Fibroblast of mammary gland (primary cell): ENCODE measurements around the gene NRG3.
A peak's percentile ranks its signal among the peaks of the same experiment; 100 is the strongest.

ENCODE experiments used
- DNase-seq: peaks from one replicate; pipeline ENCODE4 v3.0.0-alpha.2; 2010; ENCODE audit warnings: low read depth
- H3K4me3 ChIP-seq: 2 replicates; pipeline ENCODE4 v1.5.1; 2011; ENCODE audit warnings: low read depth, mild to moderate bottlenecking, low read length, moderate library complexity; ENCODE audit not compliant: control insufficient read depth
- TF ChIP-seq, protein P1 (sequence below): conservative IDR thresholded peaks from 2 replicates; pipeline ENCODE4 v1.5.1; 2011; ENCODE audit warnings: low read depth, low read length, inconsistent platforms; ENCODE audit not compliant: control insufficient read depth, insufficient read depth

NRG3 gene

DNA sequence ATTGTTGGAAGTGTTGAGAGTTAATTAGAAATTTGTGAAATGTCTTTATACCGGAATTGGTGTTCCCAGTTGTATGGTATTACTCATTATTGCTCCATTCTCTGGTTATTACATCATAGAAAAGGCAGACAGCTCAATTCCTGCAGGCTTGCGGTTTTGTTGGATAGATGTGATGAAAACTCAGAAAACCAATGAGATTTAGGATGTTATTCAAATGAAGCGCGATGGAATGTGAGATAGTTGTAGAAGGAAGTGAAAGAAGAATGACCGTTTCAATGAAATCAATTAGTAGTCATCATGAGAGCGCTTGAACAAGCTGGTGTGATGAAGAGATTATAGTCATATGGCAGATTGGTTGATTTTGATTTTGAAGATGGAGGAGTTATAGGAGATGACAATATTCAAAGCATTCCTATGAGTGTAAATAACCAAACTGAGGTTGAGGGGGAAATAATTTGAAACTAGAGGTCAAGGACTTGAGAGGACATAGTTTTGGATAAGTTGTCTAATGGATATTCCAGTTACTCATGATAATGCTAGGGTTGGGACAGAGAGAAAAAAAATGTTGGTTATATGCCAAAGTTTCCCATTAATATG is 991.5 kb downstream of the NRG3 start:
- H3K4me3 ChIP-seq = no peak overlapping the region
- peak; percentile 70 for DNase-seq
- TF ChIP-seq, protein P1, sequence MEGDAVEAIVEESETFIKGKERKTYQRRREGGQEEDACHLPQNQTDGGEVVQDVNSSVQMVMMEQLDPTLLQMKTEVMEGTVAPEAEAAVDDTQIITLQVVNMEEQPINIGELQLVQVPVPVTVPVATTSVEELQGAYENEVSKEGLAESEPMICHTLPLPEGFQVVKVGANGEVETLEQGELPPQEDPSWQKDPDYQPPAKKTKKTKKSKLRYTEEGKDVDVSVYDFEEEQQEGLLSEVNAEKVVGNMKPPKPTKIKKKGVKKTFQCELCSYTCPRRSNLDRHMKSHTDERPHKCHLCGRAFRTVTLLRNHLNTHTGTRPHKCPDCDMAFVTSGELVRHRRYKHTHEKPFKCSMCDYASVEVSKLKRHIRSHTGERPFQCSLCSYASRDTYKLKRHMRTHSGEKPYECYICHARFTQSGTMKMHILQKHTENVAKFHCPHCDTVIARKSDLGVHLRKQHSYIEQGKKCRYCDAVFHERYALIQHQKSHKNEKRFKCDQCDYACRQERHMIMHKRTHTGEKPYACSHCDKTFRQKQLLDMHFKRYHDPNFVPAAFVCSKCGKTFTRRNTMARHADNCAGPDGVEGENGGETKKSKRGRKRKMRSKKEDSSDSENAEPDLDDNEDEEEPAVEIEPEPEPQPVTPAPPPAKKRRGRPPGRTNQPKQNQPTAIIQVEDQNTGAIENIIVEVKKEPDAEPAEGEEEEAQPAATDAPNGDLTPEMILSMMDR = no peak

DNA sequence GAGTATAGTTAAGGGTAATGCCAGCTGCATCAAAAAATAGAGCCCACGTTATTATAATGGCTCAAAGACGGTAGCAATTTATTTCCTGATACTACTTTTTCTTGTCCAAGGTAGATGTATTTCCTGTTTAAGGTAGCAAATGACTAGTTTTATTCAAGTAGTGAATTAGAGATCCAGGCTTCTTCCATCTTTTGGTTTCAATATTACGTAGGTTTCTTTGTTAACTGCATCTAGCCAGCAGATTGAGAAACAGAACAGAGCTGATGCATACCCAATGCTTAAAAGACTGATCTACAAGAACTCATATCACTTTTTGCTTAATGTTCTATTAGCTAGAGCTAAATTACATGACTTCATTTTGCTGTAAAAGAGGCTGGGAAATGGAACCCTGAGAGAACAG is 992.1 kb downstream of the NRG3 start:
- TF ChIP-seq, protein P1 = no peak
- H3K4me3 ChIP-seq = no peak overlapping the region
- no peak for DNase-seq

DNA sequence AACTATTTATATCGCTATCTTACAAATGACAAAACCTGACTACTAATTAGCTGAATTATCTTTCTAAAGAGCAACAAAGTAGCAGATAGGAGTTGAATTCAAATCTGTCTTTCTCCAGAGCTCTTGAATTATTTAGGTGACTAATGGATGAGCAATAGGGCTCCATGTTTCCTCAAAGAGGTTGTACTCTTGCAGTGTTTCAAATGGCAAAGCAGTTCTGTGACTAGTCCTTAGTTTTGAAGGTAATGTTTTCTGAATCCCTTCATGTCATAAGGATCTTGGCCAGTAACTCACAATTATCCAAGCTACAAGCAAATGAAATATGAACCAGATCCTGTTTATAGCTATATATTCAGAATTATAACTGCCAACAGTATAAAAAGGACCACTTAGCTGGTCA is 999.7 kb downstream of the NRG3 start:
- no peak overlapping the region for H3K4me3 ChIP-seq
- TF ChIP-seq, protein P1 = no peak
- peak; percentile 38 for DNase-seq

DNA sequence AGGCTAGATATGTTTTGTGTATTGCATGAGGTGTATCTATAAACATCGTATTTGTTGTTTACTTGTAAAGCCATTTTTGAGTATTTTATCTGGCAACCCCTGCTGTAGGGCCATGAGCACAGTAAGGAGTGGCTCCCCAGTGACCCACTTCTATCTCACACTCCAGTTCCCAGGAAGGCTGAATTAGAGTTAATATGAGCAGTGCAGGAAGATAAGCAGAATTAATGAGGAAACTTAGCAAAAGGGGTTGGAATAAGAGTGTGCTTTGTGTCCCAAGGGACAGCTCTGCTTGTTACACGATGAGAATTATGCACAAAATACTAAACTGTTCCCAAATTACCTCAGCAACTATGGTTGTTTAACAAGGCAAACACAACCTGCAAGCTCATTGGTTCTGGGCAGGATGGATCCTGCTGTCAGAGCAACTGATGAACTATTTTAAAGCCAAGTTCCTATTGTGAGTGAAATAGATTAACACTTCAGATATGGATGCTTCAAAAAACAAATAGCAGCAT is 1005.8 kb downstream of the NRG3 start:
- DNase-seq = no peak
- TF ChIP-seq, protein P1 = no peak

DNA sequence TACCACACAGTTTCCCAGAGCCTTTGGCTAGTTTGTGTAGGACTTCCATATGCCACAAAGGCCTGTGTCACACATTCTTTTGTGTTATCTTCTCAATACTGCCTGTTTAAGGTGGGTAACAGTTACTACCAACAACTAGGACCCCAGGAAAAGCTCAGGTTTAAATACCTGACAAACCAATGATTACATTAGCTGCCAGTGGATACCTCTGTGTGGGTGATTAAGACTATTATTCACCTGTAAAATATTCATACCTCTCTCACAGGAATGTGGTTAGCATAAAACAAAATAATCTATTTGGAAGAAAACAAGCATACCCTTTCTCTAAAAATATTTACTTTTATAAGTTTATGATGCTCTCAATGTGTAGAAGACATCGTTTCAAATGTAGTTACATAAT is 1007.7 kb downstream of the NRG3 start:
- no peak for DNase-seq
- H3K4me3 ChIP-seq = no peak overlapping the region
- TF ChIP-seq, protein P1 = no peak

More for the DNA sequence above, 1005.8 kb downstream of the NRG3 start:
- H3K4me3 ChIP-seq = no peak overlapping the region

DNA sequence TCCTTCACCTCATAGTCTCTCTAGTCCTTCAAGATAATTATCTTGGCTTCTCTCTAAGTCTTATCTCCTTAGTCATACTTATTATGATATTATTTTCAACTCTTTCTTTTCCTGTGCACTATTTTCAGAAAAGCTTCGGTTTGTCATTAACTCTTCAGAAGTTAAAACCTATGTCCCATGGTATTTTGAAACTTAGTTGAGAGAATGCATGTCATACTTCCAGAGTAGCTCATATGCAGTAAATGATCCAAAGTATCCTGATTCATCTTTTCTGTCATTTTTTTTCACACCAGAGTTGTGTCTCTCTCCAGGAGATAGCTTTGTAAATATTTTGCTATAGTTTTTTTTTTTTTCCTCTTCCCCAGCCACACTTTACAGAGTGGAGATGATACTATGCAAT is 1008.6 kb downstream of the NRG3 start:
- TF ChIP-seq, protein P1 = no peak
- no peak overlapping the region for H3K4me3 ChIP-seq
- DNase-seq = no peak
